SK-N-SH (cell line): ENCODE results near the gene H2AZ1. TPM values are rescaled to one million over a fixed set of nuclear protein-coding genes. Genes with fewer than 3 reads are reported as not detected.

Experiments
- CTCF ChIA-PET: fragments of 300-600, 350-600 bp; formaldehyde crosslinking; extraction: SDS; loops from one replicate; lab custom pipeline; 2021; lab: Yijun Ruan, JAX
- POLR2A ChIA-PET: fragments of 350-600 bp; sonication (Branson Sonifier 250); formaldehyde crosslinking; extraction: SDS; loops from one replicate; lab custom pipeline; 2020; ENCODE audit warnings: antibody characterized with exemption, inconsistent platforms; lab: Yijun Ruan, JAX
- DNase-seq: peaks from one replicate; pipeline ENCODE4 v3.0.0; 2012
- H2AFZ ChIP-seq: fragments of 200-600 bp; sonication (generic); 2 replicates; pipeline ENCODE4 v1.8.1; 2016; ENCODE audit warnings: antibody characterized with exemption, mild to moderate bottlenecking, low read depth
- H3F3A ChIP-seq: fragments of 200-600 bp; sonication (generic); replicated peaks from 2 replicates; pipeline ENCODE3; 2016; ENCODE audit warnings: antibody characterized with exemption, mild to moderate bottlenecking; ENCODE audit not compliant: insufficient read depth
- H3K27ac ChIP-seq, 2 experiments: fragments of 200-500 bp in 1 of 2; fragments of 200-600 bp in 1 of 2; sonication (Bioruptor generic) in 1 of 2; sonication (generic), shearing (Covaris generic) in 1 of 2; 2 replicates each; pipeline versions ENCODE4 v1.5.1 to v1.6.1; 2014 to 2016; ENCODE audit warnings: low read depth in 2 of 2, inconsistent platforms in 1 of 2, low read length in 1 of 2, mild to moderate bottlenecking in 1 of 2, mixed read lengths in 1 of 2
- H3K27me3 ChIP-seq: fragments of 200-600 bp; sonication (generic), shearing (Covaris generic); 2 replicates; pipeline ENCODE4 v1.6.1; 2016; ENCODE audit warnings: mixed run types; ENCODE audit not compliant: insufficient read depth
- H3K36me3 ChIP-seq, 2 experiments: fragments of 200-500 bp in 1 of 2; fragments of 200-600 bp in 1 of 2; sonication (Bioruptor generic) in 1 of 2; sonication (generic) in 1 of 2; replicated peaks in 1 of 2; 2 replicates each; pipeline versions ENCODE3 to v1.5.1; 2014 to 2016; ENCODE audit warnings: low read length in 1 of 2, mild to moderate bottlenecking in 1 of 2; ENCODE audit not compliant: insufficient read depth in 2 of 2, control insufficient read depth in 1 of 2
- H3K4me1 ChIP-seq, 2 experiments: fragments of 200-500 bp in 1 of 2; fragments of 200-600 bp in 1 of 2; sonication (Bioruptor generic) in 1 of 2; sonication (generic), shearing (Covaris generic) in 1 of 2; 2 replicates each; pipeline versions ENCODE4 v1.5.1 to v1.6.1; 2014 to 2016; ENCODE audit warnings: low read depth in 1 of 2, low read length in 1 of 2, mixed run types in 1 of 2; ENCODE audit not compliant: insufficient read depth in 2 of 2, control insufficient read depth in 1 of 2
- H3K4me2 ChIP-seq: fragments of 200-600 bp; sonication (generic), shearing (Covaris generic); 2 replicates; pipeline ENCODE4 v1.6.1; 2017; ENCODE audit warnings: mixed run types
- H3K4me3 ChIP-seq, 2 experiments: fragments of 200-500 bp in 1 of 2; fragments of 200-600 bp in 1 of 2; sonication (Bioruptor generic) in 1 of 2; sonication (generic), shearing (Covaris generic) in 1 of 2; 2 replicates each; pipeline versions ENCODE4 v1.5.1 to v1.8.1; 2014 to 2016; ENCODE audit warnings: low read depth in 2 of 2, inconsistent platforms in 1 of 2, low read length in 1 of 2, mild to moderate bottlenecking in 1 of 2, mixed read lengths in 1 of 2, moderate library complexity in 1 of 2
- H3K79me2 ChIP-seq: fragments of 200-600 bp; sonication (generic); 2 replicates; pipeline ENCODE4 v1.8.1; 2017; ENCODE audit warnings: mild to moderate bottlenecking; ENCODE audit not compliant: insufficient read depth
- H3K9ac ChIP-seq: fragments of 200-600 bp; sonication (generic); 2 replicates; pipeline ENCODE4 v1.6.1; 2017; ENCODE audit warnings: mixed run types
- H3K9me2 ChIP-seq: fragments of 200-600 bp; sonication (generic); 2 replicates; pipeline ENCODE4 v1.6.1; 2017; ENCODE audit warnings: mixed run types
- H3K9me3 ChIP-seq: fragments of 200-600 bp; sonication (generic); 2 replicates; pipeline ENCODE4 v1.6.1; 2017; ENCODE audit warnings: mixed run types, mild to moderate bottlenecking, moderate library complexity
- H4K20me1 ChIP-seq: fragments of 200-600 bp; sonication (generic); 2 replicates; pipeline ENCODE4 v1.6.1; 2017; ENCODE audit warnings: mild to moderate bottlenecking, mixed run types; ENCODE audit not compliant: insufficient read depth
- CTCF ChIP-seq: fragments of 200-600 bp; sonication (generic); IDR thresholded peaks from 2 replicates; pipeline ENCODE4 v1.6.1; 2017; ENCODE audit warnings: antibody characterized with exemption, mild to moderate bottlenecking, moderate library complexity
- ELF1 ChIP-seq: IDR thresholded peaks from 2 replicates; pipeline ENCODE4 v1.4.0; 2012
- EZH2phosphoT487 ChIP-seq: fragments of 200-600 bp; sonication (generic); IDR thresholded peaks from 2 replicates; pipeline ENCODE4 v1.6.1; 2017; ENCODE audit warnings: low read depth, mixed run types, mild to moderate bottlenecking, antibody characterized with exemption, moderate library complexity, borderline replicate concordance
- FOXJ3 ChIP-seq: sonication (generic); formaldehyde crosslinking; IDR thresholded peaks from 2 replicates; pipeline ENCODE4 v1.5.1; 2020; ENCODE audit warnings: mild to moderate bottlenecking, missing genetic modification reagents
- MXI1 ChIP-seq: IDR thresholded peaks from 2 replicates; pipeline ENCODE4 v1.6.1; 2012; ENCODE audit warnings: mild to moderate bottlenecking, low read depth, low read length, improper control_type of control experiment
- NRF1 ChIP-seq: IDR thresholded peaks from 2 replicates; pipeline ENCODE4 v1.6.1; 2012; ENCODE audit warnings: low read depth, mild to moderate bottlenecking, low read length
- RAD21 ChIP-seq: IDR thresholded peaks from 2 replicates; pipeline ENCODE4 v1.6.1; 2012; ENCODE audit warnings: mild to moderate bottlenecking, low read length
- RFX5 ChIP-seq: IDR thresholded peaks from 2 replicates; pipeline ENCODE4 v1.6.1; 2012; ENCODE audit warnings: mild to moderate bottlenecking, improper control_type of control experiment, low read length
- RXRA ChIP-seq: IDR thresholded peaks from 2 replicates; pipeline ENCODE4 v1.4.0; 2012; ENCODE audit warnings: low read depth, mild to moderate bottlenecking, borderline replicate concordance
- SMC3 ChIP-seq: IDR thresholded peaks from 2 replicates; pipeline ENCODE4 v1.6.1; 2012; ENCODE audit warnings: low read depth, low read length, improper control_type of control experiment
- TAF1 ChIP-seq: IDR thresholded peaks from 2 replicates; pipeline ENCODE4 v1.6.1; 2012; ENCODE audit warnings: low read depth, mild to moderate bottlenecking, low read length, moderate library complexity, borderline replicate concordance
- USF2 ChIP-seq: fragments of 150-350 bp; IDR thresholded peaks from 2 replicates; pipeline ENCODE4 v1.6.1; 2017; ENCODE audit warnings: antibody characterized with exemption, low read length, low read depth, borderline replicate concordance
- ZBTB33 ChIP-seq: IDR thresholded peaks from 2 replicates; pipeline ENCODE4 v1.4.0; 2012; ENCODE audit warnings: low read depth, borderline replicate concordance
- WGBS: methylation state at CpG from one replicate; pipeline ENCODE4 v1.1.6; 2017; ENCODE audit warnings: low lambda C conversion rate; 5-methylcytosine and 5-hydroxymethylcytosine counted together
- polyA plus RNA-seq, 3 experiments: library from polyadenylated mRNA; depleted of rRNA; stranded (reverse); fragments of >200 nt; gene quantifications; 2 replicates each; pipeline ENCODE4 v1.2.3, GENCODE V29; 2012
- TF ChIP-seq, protein P1 (sequence below): fragments of 150-350 bp; IDR thresholded peaks from 2 replicates; pipeline ENCODE4 v1.6.1; 2016; ENCODE audit warnings: mild to moderate bottlenecking, low read depth, low read length

H2AZ1 gene
- polyA plus RNA-seq, 1 of the 3 experiments (the other 2 are of a cell fraction) = 408 TPM

GRCh38 chr4:99917575-99917974 lies 32.5 kb downstream of the H2AZ1 start:
- Histone ChIP-seq H3K27ac (no peak overlapping the region), H4K20me1 (no peaks in the 10 kb centered on the region), H3K27me3 (no peaks in the 10 kb centered on the region), H3K4me2 (no peak overlapping the region), H3F3A (peaks cover 17% of the 10 kb centered on the region), H3K4me3 (no peak overlapping the region; a peak in 1 of 4 replicates), H3K36me3 (peaks cover 61 to 68% of the 10 kb centered on the region in 2 experiments), H3K9ac (no peak overlapping the region), H3K4me1 (no peaks in the 10 kb centered on the region), H3K9me2 (no peaks in the 10 kb centered on the region), H3K9me3 (no peaks in the 10 kb centered on the region), H3K79me2 (peaks cover 16% of the 10 kb centered on the region; the same call in 1 of the 2 replicates), H2AFZ (no peak overlapping the region)
- WGBS = 94% methylated on average over 3 of the region's 3 CpGs
- DNase-seq = no peak
- POLR2A ChIA-PET = interaction anchor here (1.3 kb wide), 1 partner anchor 23 kb away, joined by 3 read pairs; the partner anchor contains the start of gene LAMTOR3
- CTCF ChIA-PET = no interaction called here
- TF ChIP-seq ELF1 = no peak
- TF ChIP-seq USF2 = no peak
- TF ChIP-seq CTCF = no peak
- TF ChIP-seq RFX5 = no peak
- no peak for TF ChIP-seq TAF1
- TF ChIP-seq RAD21 = no peak
- no peak for TF ChIP-seq RXRA
- no peak for TF ChIP-seq ZBTB33
- TF ChIP-seq, protein P1, sequence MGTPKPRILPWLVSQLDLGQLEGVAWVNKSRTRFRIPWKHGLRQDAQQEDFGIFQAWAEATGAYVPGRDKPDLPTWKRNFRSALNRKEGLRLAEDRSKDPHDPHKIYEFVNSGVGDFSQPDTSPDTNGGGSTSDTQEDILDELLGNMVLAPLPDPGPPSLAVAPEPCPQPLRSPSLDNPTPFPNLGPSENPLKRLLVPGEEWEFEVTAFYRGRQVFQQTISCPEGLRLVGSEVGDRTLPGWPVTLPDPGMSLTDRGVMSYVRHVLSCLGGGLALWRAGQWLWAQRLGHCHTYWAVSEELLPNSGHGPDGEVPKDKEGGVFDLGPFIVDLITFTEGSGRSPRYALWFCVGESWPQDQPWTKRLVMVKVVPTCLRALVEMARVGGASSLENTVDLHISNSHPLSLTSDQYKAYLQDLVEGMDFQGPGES = no peak
- TF ChIP-seq MXI1 = no peak
- TF ChIP-seq EZH2phosphoT487 = no peak
- no peak for TF ChIP-seq NRF1
- TF ChIP-seq FOXJ3 (CRISPR knock-in tag) = no peak
- no peak for TF ChIP-seq SMC3
